GM12891 (cell line): ENCODE measurements around the gene ADGRD2. TPM values are rescaled to one million over a fixed set of nuclear protein-coding genes. Genes with fewer than 3 reads are reported as not detected.
A peak's percentile ranks its signal among the peaks of the same experiment; 100 is the strongest.

Source experiments
- DNase-seq: peaks from one replicate; pipeline ENCODE4 v3.0.0; 2011; ENCODE audit warnings: low spot score; ENCODE audit not compliant: insufficient read length
- FAIRE-seq: peaks from 2 replicates; lab custom pipeline; 2011; peaks lifted over from hg19 to GRCh38; lab: Jason Lieb, UNC
- PAX5 ChIP-seq: IDR thresholded peaks from 2 replicates; pipeline ENCODE4 v1.6.1; 2011; ENCODE audit warnings: low read length, moderate library complexity, mild to moderate bottlenecking; ENCODE audit not compliant: insufficient read depth, severe bottlenecking
- POLR2A ChIP-seq: IDR thresholded peaks from 2 replicates; pipeline ENCODE4 v1.6.1; 2011; ENCODE audit warnings: low read depth, low read length, control low read depth
- POLR2AphosphoS5 ChIP-seq: IDR thresholded peaks from 2 replicates; pipeline ENCODE4 v1.6.1; 2011; ENCODE audit warnings: low read depth, low read length, control low read depth
- POU2F2 ChIP-seq: IDR thresholded peaks from 2 replicates; pipeline ENCODE4 v1.6.1; 2011; ENCODE audit warnings: low read depth, mild to moderate bottlenecking, control low read depth, low read length, moderate library complexity
- SPI1 ChIP-seq: IDR thresholded peaks from 2 replicates; pipeline ENCODE4 v1.6.1; 2011; ENCODE audit warnings: low read depth, low read length, control low read depth
- TAF1 ChIP-seq: IDR thresholded peaks from 2 replicates; pipeline ENCODE4 v1.6.1; 2011; ENCODE audit warnings: low read depth, low read length, control low read depth
- polyA plus RNA-seq: library from polyadenylated mRNA; unstranded; fragments of >200 nt; gene quantifications from one replicate; pipeline ENCODE4 v1.2.1, GENCODE V29; 2012; ENCODE audit warnings: low read depth, missing spikeins, inconsistent platforms; ENCODE audit not compliant: missing spikeins

Gene ADGRD2
- polyA plus RNA-seq, result not detected

- DNase-seq, result no peak
- TF ChIP-seq POLR2A (no peak), PAX5 (no peak), POU2F2 (no peak), SPI1 (no peak), POLR2AphosphoS5 (no peak), TAF1 (no peak)
- FAIRE-seq, result no peak
These were observed at the start of gene ADGRD2 for GRCh38 chr9:124450241-124450924. ADGRD2 (plus strand) TSS chr9:124450451; CDS start chr9:124451667, 1,216 bp downstream.

- FAIRE-seq (no peak), DNase-seq (no peak)
- no peak for TF ChIP-seq POU2F2
- TF ChIP-seq POLR2A, result no peak
- TF ChIP-seq SPI1, result no peak
- no peak for TF ChIP-seq POLR2AphosphoS5
- no peak for TF ChIP-seq TAF1
- TF ChIP-seq PAX5, result no peak
These were observed 47.0 kb upstream of the ADGRD2 start for GRCh38 chr9:124403246-124403645.

- FAIRE-seq (no peak), DNase-seq (no peak)
- no peak for TF ChIP-seq POLR2AphosphoS5
- TF ChIP-seq PAX5, result no peak
- TF ChIP-seq POLR2A, result no peak
- TF ChIP-seq TAF1, result no peak
- TF ChIP-seq SPI1, result no peak
- no peak for TF ChIP-seq POU2F2
These were observed 40.8 kb upstream of the ADGRD2 start for GRCh38 chr9:124409410-124409809.

- FAIRE-seq, result no peak
- TF ChIP-seq POLR2A (no peak), SPI1 (no peak), POLR2AphosphoS5 (no peak), PAX5 (no peak), TAF1 (no peak), POU2F2 (no peak)
- no peak for DNase-seq
These were observed 39.8 kb upstream of the ADGRD2 start for GRCh38 chr9:124410321-124410913.

GRCh38 chr9:124411514-124412227 is 38.6 kb upstream of the ADGRD2 start:
- FAIRE-seq (no peak), DNase-seq (no peak)
- TF ChIP-seq TAF1 (no peak), PAX5 (no peak), SPI1 (no peak), POU2F2 (no peak), POLR2AphosphoS5 (no peak), POLR2A (no peak)

GRCh38 chr9:124412228-124412575 is 38.0 kb upstream of the ADGRD2 start:
- no peak for DNase-seq
- TF ChIP-seq TAF1, result no peak
- TF ChIP-seq POU2F2, result no peak
- TF ChIP-seq POLR2AphosphoS5, result no peak
- TF ChIP-seq PAX5, result no peak
- TF ChIP-seq POLR2A, result no peak
- no peak for TF ChIP-seq SPI1
- FAIRE-seq, result no peak

GRCh38 chr9:124414612-124415011 is 35.6 kb upstream of the ADGRD2 start:
- FAIRE-seq (no peak), DNase-seq (no peak)
- no peak for TF ChIP-seq TAF1
- no peak for TF ChIP-seq SPI1
- TF ChIP-seq POLR2A, result no peak
- no peak for TF ChIP-seq PAX5
- no peak for TF ChIP-seq POLR2AphosphoS5
- no peak for TF ChIP-seq POU2F2

GRCh38 chr9:124415102-124415851 is 35.0 kb upstream of the ADGRD2 start, which contains the start of gene PSMB7:
PSMB7 (minus strand) TSS chr9:124415442; CDS start chr9:124415425, 17 bp downstream.
- FAIRE-seq, result peak; percentile 94
- DNase-seq, result peak; percentile 80
- TF ChIP-seq POLR2A (peak; percentile 56; the same call in 1 of the 2 replicates), SPI1 (no peak), PAX5 (no peak), POU2F2 (no peak), TAF1 (peak; percentile 81), POLR2AphosphoS5 (peak; percentile 62; the same call in 1 of the 2 replicates)
